PC-3 (cell line): ENCODE results near the gene WHAMM.

Experiments used
- EZH2 ChIP-seq: fragments of 300-600 bp; sonication (generic); IDR thresholded peaks from one replicate; pipeline ENCODE4 v1.6.1; 2017; ENCODE audit warnings: antibody characterized with exemption, mild to moderate bottlenecking, low read length; ENCODE audit not compliant: unreplicated experiment
- EZH2phosphoT487 ChIP-seq: fragments of 300-600 bp; sonication (generic); IDR thresholded peaks from 2 replicates; pipeline ENCODE4 v1.6.1; 2018; ENCODE audit warnings: mild to moderate bottlenecking, antibody characterized with exemption, low read length, borderline replicate concordance
- TF ChIP-seq, protein P1 (sequence below): fragments of 300-600 bp; sonication (generic); conservative IDR thresholded peaks from 2 replicates; pipeline ENCODE4 v1.5.1; 2017; ENCODE audit warnings: antibody characterized with exemption, low read depth, mild to moderate bottlenecking, low read length

DNA sequence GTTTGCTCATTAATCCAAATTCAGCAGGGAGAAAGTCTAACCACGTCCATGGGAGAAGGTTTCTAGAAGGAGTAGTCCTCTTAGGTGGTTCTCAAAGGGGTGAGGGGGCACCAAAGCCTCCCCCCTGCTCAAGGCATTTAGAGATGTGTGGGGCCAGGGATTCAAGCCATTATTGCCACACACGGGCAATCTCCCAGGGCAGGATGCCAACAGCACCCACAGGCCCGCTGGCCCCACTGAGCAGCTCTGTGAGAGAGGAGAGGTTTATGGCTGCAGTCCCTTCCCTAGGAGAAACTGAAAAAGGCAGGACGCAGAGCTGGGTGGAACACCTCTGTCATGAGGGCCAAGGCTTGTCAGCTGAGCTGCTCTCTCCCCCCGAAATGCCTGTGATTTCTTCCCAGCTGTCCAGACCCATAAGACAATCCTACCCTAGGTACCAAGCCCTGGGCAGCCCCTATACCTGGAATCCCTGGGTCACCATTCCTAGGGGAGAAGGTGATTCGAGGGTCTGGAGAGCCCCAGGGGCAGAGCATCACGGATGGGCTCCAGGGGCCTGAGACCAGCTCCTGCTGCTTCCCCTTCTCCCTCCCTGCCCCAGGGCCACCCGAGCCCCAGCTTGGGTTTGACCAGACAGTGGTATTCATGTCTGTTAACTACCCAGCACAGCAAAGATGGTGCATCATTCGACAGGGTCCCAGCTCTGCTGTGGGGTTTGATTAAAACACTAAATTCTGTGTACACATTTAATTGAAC is 39.0 kb downstream of the WHAMM start:
- TF ChIP-seq, protein P1, sequence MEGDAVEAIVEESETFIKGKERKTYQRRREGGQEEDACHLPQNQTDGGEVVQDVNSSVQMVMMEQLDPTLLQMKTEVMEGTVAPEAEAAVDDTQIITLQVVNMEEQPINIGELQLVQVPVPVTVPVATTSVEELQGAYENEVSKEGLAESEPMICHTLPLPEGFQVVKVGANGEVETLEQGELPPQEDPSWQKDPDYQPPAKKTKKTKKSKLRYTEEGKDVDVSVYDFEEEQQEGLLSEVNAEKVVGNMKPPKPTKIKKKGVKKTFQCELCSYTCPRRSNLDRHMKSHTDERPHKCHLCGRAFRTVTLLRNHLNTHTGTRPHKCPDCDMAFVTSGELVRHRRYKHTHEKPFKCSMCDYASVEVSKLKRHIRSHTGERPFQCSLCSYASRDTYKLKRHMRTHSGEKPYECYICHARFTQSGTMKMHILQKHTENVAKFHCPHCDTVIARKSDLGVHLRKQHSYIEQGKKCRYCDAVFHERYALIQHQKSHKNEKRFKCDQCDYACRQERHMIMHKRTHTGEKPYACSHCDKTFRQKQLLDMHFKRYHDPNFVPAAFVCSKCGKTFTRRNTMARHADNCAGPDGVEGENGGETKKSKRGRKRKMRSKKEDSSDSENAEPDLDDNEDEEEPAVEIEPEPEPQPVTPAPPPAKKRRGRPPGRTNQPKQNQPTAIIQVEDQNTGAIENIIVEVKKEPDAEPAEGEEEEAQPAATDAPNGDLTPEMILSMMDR, result no peak
- TF ChIP-seq EZH2phosphoT487 (no peak), EZH2 (no peak)
